ENCODE measurements around the gene SDR42E2.
"Not testable (repeated sequence)": the region's sequence is repeated elsewhere in the genome, so short reads cannot be mapped to it uniquely, and the experiment has no call there.

Gene SDR42E2

GRCh38 chr16:22163806-22164205 is 1.5 kb downstream of the SDR42E2 start:
- DNase-seq, result no peak

- DNase-seq, result no peak
Measured at GRCh38 chr16:22164482-22164881, 2.2 kb downstream of the SDR42E2 start.

- no peak for DNase-seq
Measured at GRCh38 chr16:22165508-22166285, 3.4 kb downstream of the SDR42E2 start.

DNA sequence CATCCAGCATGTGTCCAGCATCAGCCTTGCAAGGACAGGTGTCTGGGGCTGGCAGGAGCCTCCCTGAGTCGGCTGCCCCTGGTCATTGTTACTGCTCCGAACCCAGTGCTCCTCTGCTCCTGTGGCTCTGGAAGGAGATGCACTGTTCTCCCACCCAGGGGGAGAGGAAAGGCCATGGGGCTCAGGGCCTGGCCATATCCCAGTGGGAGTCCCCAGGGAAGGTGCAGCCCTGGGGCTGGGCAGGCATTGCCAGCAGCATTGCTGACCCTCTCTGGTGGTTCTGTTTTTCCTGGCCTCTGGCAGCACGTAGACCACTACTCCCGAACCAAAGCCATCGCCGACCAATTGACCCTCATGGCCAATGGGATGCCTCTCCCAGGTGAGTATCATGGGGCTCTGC is 9.6 kb downstream of the SDR42E2 start:
- DNase-seq, result no peak

- not testable (repeated sequence) for DNase-seq
Measured at GRCh38 chr16:22172642-22173041, 10.3 kb downstream of the SDR42E2 start.

- DNase-seq, result no peak
Measured at GRCh38 chr16:22174642-22175041, 12.3 kb downstream of the SDR42E2 start.

DNA sequence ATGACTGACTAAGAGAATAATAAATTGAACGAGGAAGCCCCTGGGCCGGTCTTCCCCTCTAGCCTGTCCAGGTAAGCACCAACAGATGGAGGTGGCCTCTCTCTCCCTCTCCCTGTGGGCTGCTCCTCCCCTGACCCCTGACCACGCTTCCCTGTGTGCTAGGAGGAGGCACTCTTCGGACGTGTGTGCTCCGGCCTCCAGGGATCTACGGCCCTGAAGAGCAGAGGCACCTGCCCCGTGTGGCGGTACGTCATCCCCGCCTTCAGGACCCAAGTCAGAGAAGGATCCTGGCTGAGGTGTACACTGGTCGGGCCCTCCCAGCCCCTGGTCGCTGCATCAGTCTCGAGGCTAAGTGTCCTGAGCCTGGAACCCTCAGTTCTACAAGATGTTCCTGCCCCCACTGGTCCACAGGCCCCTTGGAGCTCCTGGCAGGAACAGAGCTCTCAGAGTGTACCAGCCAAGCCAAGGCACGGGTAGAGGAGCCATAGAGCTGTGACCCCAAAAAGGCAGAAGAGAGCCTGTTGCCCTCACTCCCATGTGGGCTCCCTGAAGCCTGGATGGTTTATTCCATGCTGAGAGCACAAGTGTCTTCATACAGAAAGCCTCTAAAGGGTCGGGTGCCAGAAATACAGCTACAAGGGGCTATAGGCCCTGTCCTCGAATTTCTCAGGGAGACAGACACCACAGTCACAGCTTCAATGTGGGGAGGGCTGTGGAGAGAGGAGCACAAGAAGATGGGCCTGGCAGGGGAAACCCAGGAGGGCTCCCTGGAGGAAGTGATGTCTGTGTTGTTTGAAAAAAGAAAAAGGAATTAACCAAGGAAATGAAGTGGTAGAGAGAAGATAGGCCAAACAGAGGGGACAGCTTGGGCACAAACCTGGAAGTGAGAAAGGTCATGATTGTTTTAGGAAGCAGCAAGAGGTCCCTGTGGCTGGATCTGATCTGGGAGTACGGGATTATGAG is 15.9 kb downstream of the SDR42E2 start:
- no peak for DNase-seq

DNA sequence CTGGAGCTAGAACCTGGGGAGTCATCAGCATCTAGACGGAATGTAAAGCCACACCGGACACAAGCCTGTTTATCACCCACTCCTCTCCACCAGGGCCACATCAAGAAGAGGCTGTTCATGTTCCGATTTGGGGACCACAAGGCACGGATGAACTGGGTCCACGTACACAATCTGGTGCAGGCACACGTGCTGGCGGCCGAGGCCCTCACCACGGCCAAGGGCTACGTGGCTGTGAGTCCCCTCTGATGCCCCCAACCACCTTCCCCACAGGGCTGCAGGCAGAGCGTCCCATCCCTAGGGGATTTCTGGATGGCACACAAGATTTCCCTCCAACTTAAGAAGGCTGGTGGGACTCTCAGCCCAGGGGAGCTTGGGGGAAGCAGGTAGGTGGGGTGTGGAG is 19.1 kb downstream of the SDR42E2 start:
- no peak for DNase-seq

GRCh38 chr16:22181843-22182242 is 19.5 kb downstream of the SDR42E2 start:
- DNase-seq, result no peak

DNA sequence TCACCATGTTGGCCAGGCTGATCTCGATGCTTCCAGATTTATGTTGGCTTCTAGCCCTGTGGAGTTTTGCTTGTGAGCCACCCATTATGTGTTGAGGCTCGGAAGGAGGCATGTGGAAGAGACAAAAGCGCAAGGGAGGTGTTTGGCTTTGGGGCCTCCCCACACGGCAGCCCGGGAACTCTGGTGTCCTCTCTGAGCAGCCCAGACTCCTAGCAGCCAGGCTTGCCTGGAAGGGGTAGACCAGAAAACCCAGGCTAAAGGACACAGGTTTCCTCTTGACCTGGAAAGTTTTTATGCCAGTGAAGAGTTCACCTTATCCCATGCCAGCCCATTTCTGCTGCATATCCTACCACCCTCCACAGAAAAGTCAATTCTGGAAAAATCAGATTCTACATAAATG is 21.0 kb downstream of the SDR42E2 start:
- no peak for DNase-seq

DNA sequence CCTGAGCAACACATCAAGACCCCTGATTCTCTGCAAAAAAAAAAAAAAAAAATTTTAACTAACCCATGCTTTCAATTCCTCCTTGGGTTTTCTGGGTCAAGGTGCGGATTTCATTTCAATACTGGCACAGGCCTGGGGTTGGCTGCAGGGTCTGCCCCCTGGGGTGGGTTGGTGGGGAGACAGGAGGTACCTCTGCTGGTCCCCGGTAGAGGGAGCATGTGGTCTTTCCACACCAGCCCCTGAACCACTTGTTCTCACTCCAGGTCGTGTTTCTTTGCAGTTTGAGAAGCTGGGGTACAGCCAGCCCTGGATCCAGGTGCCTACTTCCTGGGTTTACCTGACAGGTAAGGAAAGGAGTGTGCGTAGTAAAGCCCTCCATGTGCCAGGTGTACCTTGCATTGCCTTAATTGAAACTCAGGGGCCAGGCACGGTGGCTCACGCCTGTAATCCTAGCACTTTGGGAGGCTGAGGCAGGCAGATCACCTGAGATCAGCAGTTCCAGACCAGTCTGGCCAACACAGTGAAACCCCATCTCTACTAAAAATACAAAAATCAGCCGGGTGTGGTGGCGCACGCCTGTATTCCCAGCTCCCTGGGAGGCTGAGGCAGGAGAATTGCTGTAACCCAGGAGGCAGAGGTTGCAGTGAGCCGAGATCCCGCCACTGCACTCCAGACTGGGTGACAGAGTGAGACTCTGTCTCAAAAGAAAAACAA is 21.8 kb downstream of the SDR42E2 start:
- no peak for DNase-seq

DNA sequence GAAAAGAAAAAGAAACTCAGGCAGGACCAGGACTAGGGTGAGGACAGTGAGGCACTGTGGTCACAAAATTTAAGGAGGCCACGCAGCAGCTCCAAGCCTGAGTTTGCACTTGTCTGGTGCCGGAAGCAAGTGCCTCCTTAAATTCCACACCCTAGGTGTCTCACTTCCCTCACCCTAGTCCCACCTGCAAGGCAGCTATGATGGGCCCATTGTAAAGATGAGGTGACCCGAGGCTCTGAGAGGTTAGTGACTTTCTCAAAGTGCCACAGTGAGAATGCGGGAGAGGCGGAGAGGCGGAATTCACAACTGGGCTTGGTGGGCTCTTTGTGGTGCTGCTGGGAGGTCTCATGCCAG is 22.3 kb downstream of the SDR42E2 start:
- DNase-seq, result no peak

DNA sequence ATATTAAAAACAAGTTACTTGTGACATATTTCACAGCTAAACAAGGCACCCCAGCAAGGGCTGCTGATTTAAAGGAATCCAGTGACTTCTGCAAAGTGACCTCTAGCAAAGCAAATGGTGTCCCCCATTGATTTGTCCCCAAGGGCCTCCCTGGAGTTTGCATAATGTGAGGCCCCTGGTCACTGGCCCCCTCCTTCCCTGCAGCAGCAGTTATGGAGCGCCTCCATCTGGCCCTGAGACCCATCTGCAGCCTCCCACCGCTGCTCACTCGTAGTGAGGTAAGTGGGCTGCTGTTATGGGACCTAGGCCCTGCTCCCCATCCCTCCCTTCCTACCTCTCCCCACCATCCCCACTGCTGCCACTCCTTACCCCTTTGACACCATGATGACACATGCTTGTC is 24.2 kb downstream of the SDR42E2 start:
- no peak for DNase-seq

GRCh38 chr16:22188267-22188594 is 25.9 kb downstream of the SDR42E2 start:
- no peak for DNase-seq

DNA sequence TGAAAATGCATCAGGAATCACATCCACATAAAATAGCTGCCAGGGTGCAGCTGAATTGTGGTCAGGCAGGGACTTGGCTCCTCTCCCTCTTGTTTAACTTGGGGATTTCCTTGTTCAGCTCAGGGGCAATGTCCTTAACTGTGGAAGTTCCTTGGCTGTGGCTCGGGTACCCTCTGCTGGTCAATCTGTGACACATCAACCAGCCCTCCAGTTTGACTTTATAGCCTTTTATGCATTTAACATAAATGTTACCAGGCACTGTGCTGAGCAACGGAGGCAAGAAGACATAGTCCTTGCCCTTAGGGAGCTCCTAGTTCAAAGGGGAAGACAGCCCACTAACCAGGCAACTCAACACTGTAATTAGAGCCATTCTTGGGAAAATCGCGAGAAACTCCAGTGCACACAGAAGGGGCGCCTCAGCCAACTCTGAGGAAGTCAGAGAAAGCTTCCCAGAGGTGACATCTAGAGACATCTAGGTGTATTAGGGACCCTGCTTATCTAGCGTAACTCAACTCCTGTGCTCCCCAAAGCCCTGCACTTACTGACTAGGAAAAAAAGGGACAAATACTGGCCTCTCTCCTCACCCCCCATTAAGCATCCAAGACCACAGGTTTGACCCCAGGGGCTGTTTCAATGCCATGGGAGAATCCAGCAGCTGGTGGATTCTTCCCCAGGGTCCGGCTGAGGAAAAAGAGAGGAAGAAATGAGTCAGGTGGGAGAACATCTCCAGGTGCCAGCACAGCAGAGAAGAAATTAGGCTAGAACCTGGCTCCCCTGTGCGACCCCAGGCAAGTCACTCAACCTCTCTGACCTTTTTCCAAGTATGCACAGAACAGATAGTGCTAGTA is 26.5 kb downstream of the SDR42E2 start:
- DNase-seq, result peak; percentile 5

GRCh38 chr16:22189473-22190080 is 27.3 kb downstream of the SDR42E2 start:
- DNase-seq, result no peak

- peak; percentile 93 for DNase-seq
Measured at GRCh38 chr16:22190081-22190775, 27.9 kb downstream of the SDR42E2 start.

GRCh38 chr16:22190776-22191531 is 28.6 kb downstream of the SDR42E2 start:
- DNase-seq, result peak; percentile 94

GRCh38 chr16:22191532-22192260 is 29.4 kb downstream of the SDR42E2 start:
- no peak for DNase-seq

Measured in NCI-H187 treated with DMSO at 0.1 percent for 48 hours (cell line).